Neural progenitor cell (in vitro differentiated cells): Measurements from ENCODE around the gene PCDHB3.

Experiments
- EZH2phosphoT487 ChIP-seq: fragments of 200-600 bp; sonication (generic); IDR thresholded peaks from 2 replicates; pipeline ENCODE4 v1.6.1; 2017; ENCODE audit warnings: antibody characterized with exemption
- TF ChIP-seq, protein P1 (sequence below): fragments of 200-600 bp; sonication (generic); IDR thresholded peaks from 2 replicates; pipeline ENCODE4 v1.5.1; 2017; ENCODE audit warnings: antibody characterized with exemption, mild to moderate bottlenecking

DNA sequence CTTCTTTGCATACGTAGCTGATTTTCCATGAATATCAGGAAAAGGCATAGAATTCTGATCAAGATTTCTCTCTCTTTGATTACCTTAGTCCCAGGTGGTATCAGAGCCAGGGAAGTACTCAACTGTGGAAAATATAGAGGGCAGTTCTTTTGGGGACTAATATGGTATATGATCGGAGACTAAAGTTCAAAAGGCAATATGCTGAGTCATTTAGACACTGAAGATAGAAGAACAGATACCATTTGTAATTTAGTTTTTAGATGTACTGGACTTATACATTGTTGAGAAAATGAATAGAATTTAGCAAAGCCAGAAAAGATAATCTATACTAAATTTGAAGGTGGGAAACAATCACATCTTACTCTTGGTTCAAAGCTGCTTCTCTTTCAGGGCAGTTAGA, 5.1 kb downstream of the PCDHB3 start:
- TF ChIP-seq, protein P1, sequence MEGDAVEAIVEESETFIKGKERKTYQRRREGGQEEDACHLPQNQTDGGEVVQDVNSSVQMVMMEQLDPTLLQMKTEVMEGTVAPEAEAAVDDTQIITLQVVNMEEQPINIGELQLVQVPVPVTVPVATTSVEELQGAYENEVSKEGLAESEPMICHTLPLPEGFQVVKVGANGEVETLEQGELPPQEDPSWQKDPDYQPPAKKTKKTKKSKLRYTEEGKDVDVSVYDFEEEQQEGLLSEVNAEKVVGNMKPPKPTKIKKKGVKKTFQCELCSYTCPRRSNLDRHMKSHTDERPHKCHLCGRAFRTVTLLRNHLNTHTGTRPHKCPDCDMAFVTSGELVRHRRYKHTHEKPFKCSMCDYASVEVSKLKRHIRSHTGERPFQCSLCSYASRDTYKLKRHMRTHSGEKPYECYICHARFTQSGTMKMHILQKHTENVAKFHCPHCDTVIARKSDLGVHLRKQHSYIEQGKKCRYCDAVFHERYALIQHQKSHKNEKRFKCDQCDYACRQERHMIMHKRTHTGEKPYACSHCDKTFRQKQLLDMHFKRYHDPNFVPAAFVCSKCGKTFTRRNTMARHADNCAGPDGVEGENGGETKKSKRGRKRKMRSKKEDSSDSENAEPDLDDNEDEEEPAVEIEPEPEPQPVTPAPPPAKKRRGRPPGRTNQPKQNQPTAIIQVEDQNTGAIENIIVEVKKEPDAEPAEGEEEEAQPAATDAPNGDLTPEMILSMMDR = no peak
- TF ChIP-seq EZH2phosphoT487 = no peak
